Esophagus squamous epithelium (tissue), 4 donors: ENCODE results near the gene TRIM17.

Experiments used
- CTCF ChIP-seq, 6 experiments: fragments of 450-650 bp in 4 of 6; fragments of 200-600 bp in 2 of 6; sonication (generic) in 2 of 6; IDR thresholded peaks; one replicate each; pipeline ENCODE4 v1.5.1; 2016 to 2019; ENCODE audit warnings: antibody characterized with exemption in 6 of 6, mild to moderate bottlenecking in 4 of 6, moderate library complexity in 4 of 6
- POLR2A ChIP-seq, 4 donors: fragments of 450-650 bp; IDR thresholded peaks; one replicate each; pipeline ENCODE4 v1.6.1; 2017; ENCODE audit warnings: antibody characterized with exemption in 4 of 4, mild to moderate bottlenecking in 4 of 4, moderate library complexity in 3 of 4

- TF ChIP-seq POLR2A (IDR thresholded peaks at IDR 0.05) (no peak), CTCF (IDR thresholded peaks at IDR 0.05) (no peak)
These were observed 53.7 kb downstream of the TRIM17 start for GRCh38 chr1:228362884-228363450.
